GM19240 (cell line): Measurements from ENCODE around the gene PSMD2.
"Not testable (repeated sequence)": the region's sequence is repeated elsewhere in the genome, so short reads cannot be mapped to it uniquely, and the experiment has no call there.

Experiments
- DNase-seq: peaks from one replicate; pipeline ENCODE4 v3.0.0; 2011; ENCODE audit warnings: low spot score; ENCODE audit not compliant: insufficient read length

Gene PSMD2

DNA sequence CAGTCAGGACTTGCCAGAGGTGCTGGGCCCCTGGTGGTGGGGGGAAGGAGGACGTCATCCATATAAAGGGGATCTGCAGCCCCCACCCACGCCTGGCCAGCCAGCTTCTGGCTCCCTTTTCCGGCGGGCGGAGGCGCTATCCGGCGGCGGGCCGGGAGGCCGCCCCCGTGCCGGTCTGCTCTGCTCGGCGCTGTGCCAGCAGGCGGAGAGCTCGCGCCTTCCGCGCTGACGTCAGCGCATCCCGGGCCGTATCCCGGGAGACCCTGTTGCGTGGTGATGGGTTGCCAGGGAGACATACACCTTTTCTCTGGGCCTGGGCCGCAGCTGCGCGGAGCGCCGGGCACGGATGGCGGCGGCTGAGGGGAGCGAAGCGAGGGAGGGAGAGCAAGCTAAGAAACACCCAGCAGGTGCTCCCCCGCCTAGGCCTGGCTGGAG lies 39.5 kb downstream of the PSMD2 start:
- DNase-seq = no peak

DNA sequence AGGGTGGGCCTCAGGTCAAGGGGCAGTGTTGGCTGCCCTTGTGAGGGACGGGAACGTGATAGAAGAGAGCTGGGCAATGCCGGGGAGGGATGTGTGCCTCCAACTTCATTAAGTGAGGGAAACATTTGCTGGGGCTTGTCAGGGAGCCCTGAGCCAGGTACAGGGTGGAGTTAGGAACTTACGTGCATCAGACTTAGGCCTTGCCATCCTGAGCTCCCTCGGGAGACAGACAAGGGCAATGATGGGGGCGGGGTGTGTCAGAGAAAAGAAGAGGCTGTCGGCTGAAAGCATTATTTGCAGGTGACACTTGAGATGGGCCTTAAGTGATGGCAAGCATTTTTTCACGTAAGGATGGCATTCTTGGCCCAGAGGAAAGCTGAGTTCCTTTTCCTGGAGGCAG lies 40.0 kb downstream of the PSMD2 start:
- DNase-seq = no peak

DNA sequence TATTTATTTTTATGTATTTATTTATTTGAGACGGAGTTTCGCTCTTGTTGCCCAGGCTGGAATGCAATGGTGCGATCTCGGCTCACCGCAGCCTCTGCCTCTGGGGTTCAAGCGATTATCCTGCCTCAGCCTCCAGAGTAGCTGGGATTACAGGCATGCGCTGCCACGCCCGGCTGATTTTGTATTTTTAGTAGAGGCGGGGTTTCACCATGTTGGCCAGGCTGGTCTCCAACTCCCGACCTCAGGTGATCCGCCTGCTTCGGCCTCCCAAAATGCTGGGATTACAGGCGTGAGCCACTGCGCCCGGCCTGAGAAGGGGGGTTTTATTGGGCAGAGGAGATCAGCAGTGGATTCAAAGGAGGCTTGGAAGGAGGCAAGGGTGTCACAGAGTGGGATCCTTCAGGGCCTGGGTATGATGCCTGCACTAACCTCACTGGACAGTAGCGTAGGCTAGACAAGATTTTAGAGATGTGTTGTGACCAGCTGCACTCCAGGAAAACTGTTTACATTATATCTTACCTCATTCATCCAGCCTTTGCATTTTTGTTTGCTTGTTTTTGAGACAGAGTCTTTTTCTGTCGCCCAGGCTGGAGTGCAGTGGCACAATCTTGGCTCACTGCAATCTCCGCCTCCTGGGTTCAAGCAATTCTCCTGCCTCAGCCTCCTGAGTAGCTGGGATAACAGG lies 40.6 kb downstream of the PSMD2 start:
- DNase-seq = not testable (repeated sequence)

DNA sequence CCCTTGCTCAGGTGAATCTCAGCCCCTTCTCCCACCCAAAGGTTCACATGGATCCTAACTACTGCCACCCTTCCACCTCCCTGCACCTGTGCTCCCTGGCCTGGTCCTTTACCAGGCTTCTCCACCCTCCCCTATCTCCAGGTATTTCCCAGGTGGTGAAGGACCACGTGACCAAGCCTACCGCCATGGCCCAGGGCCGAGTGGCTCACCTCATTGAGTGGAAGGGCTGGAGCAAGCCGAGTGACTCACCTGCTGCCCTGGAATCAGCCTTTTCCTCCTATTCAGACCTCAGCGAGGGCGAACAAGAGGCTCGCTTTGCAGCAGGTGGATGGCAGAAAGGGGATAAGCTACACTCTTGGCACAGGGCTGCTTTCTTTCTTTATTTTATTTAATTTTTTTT lies 42.9 kb downstream of the PSMD2 start:
- no peak for DNase-seq

DNA sequence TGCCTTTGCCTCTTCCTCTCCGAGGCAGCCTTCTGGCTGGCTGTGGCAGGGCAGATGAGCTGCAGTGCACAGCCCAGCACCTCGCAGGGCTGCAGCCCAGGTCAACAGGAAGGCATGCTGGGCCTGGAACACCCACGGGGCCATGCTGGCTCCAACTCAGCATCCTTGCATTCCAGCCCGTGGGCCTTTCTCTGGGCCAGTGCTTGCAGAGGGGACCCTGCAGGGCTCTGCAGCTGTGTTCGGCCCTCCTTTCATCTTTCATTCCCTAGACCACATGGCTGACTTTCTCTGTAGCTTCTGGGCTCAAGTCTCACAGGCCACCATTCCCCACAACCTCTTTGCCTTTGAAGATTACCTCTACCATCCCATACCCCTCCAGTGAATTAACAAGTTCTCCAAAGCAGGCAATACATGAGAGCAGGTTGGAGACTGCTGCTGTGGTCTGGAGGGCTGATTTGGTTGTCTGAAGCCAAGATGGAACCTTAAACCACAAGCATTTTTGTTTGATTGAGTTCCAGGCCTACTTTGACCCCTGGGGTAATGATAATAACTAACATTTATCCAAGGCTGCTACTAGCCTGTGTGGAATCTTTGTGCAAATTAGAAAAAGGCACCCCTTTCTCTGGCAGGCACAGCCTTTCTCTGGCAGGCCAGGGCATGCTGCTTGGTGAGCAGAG lies 44.3 kb downstream of the PSMD2 start:
- no peak for DNase-seq

DNA sequence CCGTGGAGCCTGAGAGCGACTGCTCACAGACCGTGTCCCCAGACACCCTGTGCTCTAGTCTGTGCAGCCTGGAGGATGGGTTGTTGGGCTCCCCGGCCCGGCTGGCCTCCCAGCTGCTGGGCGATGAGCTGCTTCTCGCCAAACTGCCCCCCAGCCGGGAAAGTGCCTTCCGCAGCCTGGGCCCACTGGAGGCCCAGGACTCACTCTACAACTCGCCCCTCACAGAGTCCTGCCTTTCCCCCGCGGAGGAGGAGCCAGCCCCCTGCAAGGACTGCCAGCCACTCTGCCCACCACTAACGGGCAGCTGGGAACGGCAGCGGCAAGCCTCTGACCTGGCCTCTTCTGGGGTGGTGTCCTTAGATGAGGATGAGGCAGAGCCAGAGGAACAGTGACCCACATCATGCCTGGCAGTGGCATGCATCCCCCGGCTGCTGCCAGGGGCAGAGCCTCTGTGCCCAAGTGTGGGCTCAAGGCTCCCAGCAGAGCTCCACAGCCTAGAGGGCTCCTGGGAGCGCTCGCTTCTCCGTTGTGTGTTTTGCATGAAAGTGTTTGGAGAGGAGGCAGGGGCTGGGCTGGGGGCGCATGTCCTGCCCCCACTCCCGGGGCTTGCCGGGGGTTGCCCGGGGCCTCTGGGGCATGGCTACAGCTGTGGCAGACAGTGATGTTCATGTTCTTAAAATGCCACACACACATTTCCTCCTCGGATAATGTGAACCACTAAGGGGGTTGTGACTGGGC lies 45.7 kb downstream of the PSMD2 start:
- DNase-seq = no peak

DNA sequence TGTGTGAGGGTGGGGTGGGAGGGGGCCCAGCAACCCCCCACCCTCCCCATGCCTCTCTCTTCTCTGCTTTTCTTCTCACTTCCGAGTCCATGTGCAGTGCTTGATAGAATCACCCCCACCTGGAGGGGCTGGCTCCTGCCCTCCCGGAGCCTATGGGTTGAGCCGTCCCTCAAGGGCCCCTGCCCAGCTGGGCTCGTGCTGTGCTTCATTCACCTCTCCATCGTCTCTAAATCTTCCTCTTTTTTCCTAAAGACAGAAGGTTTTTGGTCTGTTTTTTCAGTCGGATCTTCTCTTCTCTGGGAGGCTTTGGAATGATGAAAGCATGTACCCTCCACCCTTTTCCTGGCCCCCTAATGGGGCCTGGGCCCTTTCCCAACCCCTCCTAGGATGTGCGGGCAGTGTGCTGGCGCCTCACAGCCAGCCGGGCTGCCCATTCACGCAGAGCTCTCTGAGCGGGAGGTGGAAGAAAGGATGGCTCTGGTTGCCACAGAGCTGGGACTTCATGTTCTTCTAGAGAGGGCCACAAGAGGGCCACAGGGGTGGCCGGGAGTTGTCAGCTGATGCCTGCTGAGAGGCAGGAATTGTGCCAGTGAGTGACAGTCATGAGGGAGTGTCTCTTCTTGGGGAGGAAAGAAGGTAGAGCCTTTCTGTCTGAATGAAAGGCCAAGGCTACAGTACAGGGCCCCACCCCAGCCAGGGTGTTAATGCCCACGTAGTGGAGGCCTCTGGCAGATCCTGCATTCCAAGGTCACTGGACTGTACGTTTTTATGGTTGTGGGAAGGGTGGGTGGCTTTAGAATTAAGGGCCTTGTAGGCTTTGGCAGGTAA lies 46.5 kb downstream of the PSMD2 start:
- DNase-seq = no peak

DNA sequence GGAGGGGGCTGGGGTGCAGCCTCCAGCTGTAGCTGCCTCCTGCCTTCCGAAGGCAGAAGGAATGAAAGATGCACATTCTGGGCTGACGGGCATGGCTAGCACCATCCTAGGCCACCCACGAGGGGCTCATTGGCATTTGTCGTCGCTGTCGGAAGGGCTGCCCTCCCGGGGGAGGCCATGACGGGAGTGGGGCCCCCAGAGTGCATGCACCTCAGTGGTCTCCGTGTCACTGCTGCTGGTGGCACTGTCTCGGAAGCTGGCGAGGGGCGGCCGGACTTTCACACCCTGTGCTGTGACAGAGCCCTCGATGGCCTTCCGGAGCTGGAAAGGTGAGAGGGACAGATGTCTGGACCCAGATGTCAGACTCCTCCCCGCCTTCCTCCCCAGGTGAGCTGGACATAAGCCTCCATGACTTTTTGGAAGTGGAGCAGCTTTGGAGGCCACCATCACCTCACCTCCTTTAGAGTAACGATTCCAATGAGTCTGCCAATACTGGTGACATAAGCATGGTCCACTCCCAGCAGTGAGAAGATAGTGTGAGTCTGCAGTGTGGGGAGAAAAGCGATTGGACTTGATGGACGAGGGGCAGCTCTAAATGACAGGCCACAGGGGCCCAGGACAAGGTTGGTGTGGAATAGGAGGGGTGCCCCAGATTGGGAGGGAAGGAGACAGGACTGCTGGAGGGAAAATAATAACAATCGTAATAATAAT lies 47.6 kb downstream of the PSMD2 start:
- no peak for DNase-seq

DNA sequence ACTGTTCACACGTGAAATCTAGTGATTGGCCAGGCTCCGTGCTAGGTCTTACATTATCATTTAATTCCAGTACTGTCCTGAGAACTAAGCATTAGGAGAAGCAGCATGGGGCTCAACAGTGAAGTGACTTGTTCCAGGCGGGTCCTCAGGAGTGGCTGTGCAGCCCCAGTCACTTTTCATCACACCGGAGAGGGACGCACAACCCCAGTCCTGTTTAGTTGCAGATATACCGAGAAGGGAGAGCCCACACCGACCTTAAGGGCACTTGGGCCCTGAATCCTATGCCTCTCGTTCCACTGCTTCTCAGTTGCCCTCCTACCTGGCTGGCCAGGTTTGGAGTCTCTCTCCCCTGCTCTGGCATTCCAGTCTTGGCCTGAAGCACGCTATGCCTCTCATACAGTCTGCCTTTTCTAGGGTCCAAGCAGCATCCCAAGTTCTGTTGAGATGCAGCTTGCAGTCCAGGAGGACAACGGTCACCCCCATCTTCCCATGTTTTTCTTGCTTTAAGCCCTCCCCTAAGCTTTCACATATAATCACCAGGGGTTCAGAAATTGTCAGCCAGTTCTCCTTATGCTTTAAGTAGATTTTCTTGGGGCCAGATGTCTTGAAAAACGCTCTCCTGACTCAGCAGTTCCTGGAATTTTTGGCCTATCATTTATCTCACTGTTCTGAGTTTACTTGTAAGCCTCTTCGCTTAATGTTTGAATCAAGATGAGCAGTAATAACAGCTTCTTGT lies 48.4 kb downstream of the PSMD2 start:
- DNase-seq = no peak

DNA sequence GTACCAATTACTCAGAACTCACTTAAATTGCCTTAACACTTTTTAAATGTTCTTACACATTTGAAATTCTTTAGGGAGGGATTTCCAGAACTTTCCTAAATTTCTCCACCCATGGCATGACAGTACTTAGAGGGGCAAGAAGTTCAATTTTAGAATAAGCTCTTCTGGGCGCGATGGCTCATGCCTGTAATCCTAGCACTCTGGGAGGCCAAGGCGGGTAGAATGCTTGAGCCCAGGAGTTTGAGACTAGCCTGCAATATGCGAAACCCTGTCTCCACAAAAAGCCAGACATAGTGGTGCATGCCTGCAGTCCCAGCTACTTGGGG lies 49.0 kb downstream of the PSMD2 start:
- no peak for DNase-seq

DNA sequence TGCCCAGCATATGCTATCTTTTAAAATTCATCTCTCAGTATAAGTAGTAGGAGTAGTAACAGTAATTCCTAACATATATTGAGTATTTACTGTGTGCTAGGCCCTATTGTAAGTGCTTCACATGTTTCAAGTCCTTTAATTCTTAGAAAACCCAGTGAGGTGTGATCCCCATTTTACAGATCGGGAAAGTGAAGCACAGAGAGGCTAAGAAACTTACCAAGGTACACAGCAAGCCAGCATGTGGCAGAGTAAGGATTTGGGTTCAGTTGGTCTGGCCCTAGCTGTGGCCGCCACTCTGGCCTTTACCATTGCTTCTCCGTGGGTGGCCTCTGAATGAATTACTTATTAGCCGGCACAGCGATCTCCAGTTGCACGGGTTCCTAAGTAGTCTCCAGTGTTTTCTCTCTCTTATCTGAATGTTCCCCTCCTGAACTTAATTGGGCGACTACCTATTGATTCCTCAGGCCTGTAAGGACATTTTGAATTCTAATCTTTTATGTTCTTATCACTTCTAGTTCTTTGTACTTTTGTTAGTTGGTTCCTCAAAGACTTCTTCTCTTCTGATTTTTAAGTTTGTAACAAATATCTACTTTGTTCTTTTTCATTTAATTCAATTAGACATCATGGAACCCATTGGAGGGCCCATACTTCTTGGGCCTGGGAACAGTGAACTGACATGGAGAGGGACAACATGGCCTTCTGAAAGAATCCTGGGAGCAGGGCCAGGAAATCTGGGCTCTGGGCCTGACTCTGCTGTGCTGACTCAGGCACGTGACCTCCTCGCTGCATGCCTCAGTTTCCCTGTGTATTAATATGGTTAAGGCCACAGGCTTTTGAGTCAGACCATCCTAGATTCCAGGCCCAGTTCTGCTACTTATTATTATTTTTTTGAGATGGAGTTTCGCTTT lies 50.8 kb downstream of the PSMD2 start:
- DNase-seq = no peak

DNA sequence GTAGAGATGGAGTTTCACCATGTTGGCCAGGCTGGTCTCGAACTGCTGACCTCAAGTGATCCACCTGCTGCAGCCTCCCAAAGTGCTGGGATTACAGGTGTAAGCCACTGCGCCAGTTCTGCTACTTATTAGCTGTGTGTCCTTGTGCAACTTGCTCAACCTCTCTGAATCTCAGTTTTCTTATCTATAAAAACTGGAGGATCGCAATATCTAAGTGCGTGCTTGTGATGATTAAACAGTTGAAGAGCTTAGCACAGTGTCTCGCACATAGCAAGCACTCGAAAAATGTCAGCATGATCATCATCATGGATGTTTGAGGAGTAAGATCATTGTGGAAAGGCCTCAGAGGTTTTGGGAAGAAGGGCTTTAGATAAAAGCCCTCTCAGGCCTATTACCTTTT lies 51.6 kb downstream of the PSMD2 start:
- no peak for DNase-seq

DNA sequence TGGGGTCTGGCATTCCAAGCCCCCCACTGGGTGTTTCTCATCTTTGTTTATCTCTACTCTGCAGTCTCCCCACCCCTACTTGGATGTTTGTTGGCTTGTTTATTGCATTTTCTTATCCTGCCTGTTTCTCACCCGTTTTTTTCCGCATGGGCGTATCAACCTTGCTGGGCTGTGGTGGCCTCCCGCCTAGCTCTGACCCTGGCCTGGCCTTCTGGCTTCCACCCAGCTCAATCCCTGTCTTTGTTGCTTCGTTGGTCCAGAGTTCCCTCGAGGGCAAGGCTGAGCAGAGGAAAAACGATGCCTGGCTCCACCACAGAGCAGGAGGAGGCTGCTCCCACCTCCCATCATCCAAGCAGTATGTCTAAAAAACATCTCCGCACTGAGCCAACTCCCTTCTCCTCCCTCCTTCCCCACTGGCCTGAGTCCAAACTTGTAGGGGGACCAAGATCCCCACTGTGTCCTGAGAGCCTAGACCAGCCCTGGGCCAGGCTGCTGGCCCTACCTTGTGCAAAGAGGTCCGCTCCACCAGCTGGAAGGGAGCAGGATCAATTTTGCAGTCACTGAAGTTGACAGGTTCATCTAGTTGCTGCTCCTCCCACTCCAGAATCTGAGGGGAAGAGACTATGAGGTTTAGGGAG lies 52.6 kb downstream of the PSMD2 start:
- no peak for DNase-seq

DNA sequence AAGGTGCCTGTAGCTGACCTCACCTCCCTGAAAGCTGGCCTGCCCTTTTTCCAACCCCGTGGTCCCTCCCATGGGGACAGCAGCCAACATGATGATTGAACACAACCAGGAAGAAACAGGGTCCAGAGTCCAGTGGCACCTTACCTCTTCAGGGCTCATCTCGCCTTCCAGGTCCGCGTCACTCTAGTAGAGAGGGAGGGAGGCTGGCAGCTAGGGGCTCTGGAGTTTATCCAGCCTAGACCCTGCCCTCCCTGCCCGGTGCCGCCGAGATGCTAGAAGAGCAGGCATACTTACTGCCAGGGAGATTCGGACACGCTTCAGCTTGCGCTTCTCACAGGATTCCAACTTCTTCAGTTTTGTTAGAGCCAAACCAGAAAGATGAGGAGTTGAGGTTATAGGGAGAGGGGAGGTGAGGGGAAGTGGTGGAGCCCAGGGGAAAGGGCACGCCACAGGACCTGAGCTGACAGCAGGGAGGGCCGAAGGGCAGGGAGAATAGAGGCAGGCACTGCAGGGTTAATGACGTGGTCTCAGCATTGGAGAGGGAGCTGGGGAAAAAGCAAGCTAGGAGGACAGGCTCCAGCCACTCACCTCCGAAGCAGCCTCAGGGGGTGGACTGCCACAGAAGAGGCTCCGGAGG lies 53.2 kb downstream of the PSMD2 start:
- DNase-seq = no peak

DNA sequence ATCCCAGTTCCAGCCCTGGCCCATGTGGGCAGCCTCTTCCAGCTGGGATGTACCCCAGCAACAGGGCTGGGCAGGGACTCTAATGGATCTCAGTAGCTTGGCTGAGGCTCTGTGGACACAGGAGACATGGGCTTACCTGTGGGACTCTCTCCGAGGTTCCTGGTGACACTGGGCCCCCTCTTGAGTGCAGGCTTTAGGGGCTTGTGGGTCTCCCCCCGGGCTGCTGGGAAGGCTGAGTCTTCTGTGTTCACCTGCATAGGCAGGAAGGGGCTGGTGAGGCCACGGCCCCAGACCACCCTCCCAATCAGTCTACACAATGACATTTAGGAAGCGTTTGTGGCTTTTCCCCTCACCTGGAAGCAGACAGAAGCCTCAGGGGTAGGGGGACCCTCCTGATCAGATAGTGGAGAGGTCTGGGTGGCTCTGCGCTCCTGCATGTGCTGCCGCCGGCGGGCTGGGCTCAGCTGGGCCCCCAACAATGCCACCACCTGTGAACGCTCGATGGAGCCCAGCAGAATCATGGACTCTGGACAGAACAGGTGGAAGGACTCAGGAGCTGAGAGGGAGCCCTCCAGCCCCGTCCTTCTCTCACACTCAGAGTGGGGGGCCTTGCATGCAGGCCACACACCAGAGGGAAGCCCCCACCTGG lies 54.0 kb downstream of the PSMD2 start:
- DNase-seq = no peak

DNA sequence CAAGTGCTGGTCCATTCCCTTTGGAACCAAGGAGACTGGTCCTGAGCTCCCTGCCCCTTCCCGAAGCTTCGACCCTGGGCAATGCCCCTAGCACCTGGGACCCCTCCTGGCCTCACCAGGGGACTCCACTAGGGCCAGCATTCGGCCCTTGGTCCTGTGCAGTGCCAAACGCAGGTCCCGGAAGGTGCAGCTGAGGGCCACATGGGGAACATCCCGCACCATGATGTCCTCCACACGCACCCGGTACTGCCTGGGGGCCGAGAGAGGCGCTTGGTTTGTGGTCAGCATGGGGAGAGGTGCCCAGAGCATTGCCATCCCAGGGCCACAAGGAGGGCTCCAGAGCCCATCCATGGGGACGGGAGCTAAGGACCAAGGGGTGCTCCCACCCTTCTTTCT lies 54.5 kb downstream of the PSMD2 start:
- no peak for DNase-seq

DNA sequence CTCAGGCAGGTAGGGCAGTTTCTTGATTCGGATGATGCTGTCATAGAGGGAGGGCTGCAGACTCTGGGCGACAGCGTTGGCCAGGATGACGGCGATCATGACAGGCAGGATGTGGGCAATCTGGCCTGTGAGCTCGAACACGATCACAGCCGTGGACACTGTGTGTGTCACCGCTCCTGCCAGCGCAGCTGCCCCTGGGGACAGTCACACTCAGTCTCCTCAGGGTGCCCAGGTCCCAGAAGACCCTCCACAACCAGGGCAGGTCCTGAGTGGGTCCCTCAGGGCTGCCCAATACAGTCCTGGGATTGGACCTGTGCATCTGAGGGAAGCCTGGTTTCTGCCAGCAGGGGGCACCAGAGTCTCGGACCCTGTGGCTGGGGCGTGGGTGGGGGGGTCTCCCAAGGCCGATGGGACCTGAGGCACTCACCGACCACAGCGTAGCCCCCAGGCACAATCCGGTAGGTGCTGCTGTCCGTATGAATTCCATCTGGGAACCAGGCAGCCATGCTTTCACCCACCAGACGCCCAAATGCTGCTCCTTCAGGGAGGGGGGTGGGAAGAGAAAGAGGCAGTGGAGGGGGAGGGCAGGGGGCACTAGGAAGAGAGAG lies 55.2 kb downstream of the PSMD2 start:
- DNase-seq = no peak

DNA sequence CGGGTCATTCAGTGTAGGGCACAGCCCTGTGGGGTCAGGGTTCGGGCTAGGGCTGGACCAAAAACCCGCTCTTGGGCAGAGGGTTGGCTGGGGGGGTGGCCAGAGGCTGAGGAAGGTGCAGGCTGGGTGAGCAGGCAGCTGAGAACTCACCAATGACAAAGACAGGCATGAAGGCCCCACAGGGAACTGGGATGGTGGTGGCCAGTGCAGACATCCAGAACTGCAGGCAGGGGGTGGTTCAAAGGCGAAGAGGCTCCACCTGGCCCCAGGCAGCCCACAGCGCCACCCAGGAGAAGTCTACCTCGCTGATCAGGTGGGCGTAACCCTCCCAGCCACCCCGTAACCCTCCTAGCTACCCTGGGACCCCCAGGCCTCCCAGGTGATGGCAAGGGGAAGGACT lies 55.7 kb downstream of the PSMD2 start:
- no peak for DNase-seq
